ENCODE data around the gene MRPS7. TPM values are rescaled to one million over a fixed set of nuclear protein-coding genes. Genes with fewer than 3 reads are reported as not detected.

MRPS7 gene
- total and polyA plus RNA-seq, 10 of the 15 experiments (the other 5 are each of a cell fraction or from before 2014, with no cell fraction given), result 88.4 to 217 (median 109) TPM

DNA sequence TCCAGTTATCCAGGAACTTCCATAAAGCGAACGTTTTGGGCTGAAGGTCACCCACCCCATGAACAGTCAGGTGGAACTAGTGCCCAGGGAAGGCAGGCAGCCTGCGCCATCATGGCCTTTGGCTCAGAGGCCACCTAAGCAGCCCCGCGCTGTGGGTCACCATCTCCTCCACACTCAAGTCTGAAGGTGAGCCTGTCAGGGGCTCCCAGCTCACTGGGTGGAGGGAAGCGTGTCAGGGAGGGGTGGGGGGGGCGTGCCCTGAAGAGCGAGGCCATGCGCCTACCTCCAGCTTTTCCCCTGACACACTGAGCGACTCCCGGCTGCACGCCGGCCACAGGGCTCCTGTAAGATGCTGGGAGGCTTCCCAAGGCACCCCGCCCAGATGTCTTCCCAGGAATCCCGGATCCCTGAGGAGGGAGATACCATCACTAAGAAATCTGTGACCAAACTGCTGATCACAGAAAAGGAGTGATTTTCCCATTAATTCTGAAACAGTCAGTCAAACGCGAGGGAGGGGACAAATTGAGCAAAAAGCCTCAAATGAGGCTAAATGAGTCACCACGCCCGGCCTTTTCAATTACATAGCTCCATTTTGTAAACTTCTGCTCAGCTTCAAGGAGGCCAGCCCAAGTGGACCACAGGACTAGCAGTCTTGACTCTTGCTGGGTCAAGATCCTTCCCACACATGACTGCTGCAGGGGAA is 54.0 kb downstream of the MRPS7 start (continued):
- TF ChIP-seq RBBP5 (conservative IDR thresholded peaks at IDR 0.05) (no peak), ATF7 (IDR thresholded peaks at IDR 0.05; ENCODE audit: low read depth) (peak; percentile 51; the same call in 1 of the 2 replicates), EED (IDR thresholded peaks at IDR 0.05; ENCODE audit: low read depth) (peak; percentile 75; the same call in 1 of the 2 replicates), MYC (IDR thresholded peaks at IDR 0.05; ENCODE audit: insufficient read depth, insufficient read length, insufficient replicate concordance, low read length, severe bottlenecking) (no peak), RFX5 (IDR thresholded peaks at IDR 0.05; ENCODE audit: low read depth, low read length) (no peak), POLR2A (IDR thresholded peaks at IDR 0.05; ENCODE audit: low read depth, low read length) (peak; percentile 52), RCOR1 (conservative IDR thresholded peaks at IDR 0.05; ENCODE audit: low read depth, low read length) (no peak), LARP7 (IDR thresholded peaks at IDR 0.05) (no peak), ZNF274 (IDR thresholded peaks at IDR 0.05; ENCODE audit: insufficient read depth, insufficient read length) (no peak), TCF12 (IDR thresholded peaks at IDR 0.05; ENCODE audit: low read depth, low read length) (no peak), MEF2A (IDR thresholded peaks at IDR 0.05; ENCODE audit: insufficient read depth, low read depth, low read length) (0 out of 2 replicates have a peak, but pooled peaks have one; percentile 48), CREM (IDR thresholded peaks at IDR 0.05; ENCODE audit: low read depth) (peak; percentile 34; the same call in 1 of the 2 replicates), SUPT20H (IDR thresholded peaks at IDR 0.05; ENCODE audit: borderline replicate concordance, control insufficient read depth, low read depth, low read length) (no peak), YY1 (IDR thresholded peaks at IDR 0.05; ENCODE audit: low read depth, low read length) (peak; percentile 76), ASH2L (IDR thresholded peaks at IDR 0.05; ENCODE audit: borderline replicate concordance, low read depth) (no peak)
- TF ChIP-seq, protein P1, sequence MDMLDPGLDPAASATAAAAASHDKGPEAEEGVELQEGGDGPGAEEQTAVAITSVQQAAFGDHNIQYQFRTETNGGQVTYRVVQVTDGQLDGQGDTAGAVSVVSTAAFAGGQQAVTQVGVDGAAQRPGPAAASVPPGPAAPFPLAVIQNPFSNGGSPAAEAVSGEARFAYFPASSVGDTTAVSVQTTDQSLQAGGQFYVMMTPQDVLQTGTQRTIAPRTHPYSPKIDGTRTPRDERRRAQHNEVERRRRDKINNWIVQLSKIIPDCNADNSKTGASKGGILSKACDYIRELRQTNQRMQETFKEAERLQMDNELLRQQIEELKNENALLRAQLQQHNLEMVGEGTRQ (IDR thresholded peaks at IDR 0.05; ENCODE audit: borderline replicate concordance, low read depth, low read length), result no peak
- TF ChIP-seq, protein P2, sequence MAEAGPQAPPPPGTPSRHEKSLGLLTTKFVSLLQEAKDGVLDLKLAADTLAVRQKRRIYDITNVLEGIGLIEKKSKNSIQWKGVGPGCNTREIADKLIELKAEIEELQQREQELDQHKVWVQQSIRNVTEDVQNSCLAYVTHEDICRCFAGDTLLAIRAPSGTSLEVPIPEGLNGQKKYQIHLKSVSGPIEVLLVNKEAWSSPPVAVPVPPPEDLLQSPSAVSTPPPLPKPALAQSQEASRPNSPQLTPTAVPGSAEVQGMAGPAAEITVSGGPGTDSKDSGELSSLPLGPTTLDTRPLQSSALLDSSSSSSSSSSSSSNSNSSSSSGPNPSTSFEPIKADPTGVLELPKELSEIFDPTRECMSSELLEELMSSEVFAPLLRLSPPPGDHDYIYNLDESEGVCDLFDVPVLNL (IDR thresholded peaks at IDR 0.05; ENCODE audit: low read depth, low read length), result no peak
- TF ChIP-seq, protein P3, sequence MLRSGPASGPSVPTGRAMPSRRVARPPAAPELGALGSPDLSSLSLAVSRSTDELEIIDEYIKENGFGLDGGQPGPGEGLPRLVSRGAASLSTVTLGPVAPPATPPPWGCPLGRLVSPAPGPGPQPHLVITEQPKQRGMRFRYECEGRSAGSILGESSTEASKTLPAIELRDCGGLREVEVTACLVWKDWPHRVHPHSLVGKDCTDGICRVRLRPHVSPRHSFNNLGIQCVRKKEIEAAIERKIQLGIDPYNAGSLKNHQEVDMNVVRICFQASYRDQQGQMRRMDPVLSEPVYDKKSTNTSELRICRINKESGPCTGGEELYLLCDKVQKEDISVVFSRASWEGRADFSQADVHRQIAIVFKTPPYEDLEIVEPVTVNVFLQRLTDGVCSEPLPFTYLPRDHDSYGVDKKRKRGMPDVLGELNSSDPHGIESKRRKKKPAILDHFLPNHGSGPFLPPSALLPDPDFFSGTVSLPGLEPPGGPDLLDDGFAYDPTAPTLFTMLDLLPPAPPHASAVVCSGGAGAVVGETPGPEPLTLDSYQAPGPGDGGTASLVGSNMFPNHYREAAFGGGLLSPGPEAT (IDR thresholded peaks at IDR 0.05; ENCODE audit: low read depth), result peak; percentile 26; the same call in 1 of the 2 replicates
- TF ChIP-seq, protein P4, sequence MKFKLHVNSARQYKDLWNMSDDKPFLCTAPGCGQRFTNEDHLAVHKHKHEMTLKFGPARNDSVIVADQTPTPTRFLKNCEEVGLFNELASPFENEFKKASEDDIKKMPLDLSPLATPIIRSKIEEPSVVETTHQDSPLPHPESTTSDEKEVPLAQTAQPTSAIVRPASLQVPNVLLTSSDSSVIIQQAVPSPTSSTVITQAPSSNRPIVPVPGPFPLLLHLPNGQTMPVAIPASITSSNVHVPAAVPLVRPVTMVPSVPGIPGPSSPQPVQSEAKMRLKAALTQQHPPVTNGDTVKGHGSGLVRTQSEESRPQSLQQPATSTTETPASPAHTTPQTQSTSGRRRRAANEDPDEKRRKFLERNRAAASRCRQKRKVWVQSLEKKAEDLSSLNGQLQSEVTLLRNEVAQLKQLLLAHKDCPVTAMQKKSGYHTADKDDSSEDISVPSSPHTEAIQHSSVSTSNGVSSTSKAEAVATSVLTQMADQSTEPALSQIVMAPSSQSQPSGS (IDR thresholded peaks at IDR 0.05; ENCODE audit: low read length), result peak; percentile 56
- TF ChIP-seq, protein P5, sequence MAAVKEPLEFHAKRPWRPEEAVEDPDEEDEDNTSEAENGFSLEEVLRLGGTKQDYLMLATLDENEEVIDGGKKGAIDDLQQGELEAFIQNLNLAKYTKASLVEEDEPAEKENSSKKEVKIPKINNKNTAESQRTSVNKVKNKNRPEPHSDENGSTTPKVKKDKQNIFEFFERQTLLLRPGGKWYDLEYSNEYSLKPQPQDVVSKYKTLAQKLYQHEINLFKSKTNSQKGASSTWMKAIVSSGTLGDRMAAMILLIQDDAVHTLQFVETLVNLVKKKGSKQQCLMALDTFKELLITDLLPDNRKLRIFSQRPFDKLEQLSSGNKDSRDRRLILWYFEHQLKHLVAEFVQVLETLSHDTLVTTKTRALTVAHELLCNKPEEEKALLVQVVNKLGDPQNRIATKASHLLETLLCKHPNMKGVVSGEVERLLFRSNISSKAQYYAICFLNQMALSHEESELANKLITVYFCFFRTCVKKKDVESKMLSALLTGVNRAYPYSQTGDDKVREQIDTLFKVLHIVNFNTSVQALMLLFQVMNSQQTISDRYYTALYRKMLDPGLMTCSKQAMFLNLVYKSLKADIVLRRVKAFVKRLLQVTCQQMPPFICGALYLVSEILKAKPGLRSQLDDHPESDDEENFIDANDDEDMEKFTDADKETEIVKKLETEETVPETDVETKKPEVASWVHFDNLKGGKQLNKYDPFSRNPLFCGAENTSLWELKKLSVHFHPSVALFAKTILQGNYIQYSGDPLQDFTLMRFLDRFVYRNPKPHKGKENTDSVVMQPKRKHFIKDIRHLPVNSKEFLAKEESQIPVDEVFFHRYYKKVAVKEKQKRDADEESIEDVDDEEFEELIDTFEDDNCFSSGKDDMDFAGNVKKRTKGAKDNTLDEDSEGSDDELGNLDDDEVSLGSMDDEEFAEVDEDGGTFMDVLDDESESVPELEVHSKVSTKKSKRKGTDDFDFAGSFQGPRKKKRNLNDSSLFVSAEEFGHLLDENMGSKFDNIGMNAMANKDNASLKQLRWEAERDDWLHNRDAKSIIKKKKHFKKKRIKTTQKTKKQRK (IDR thresholded peaks at IDR 0.05; ENCODE audit: low read depth, low read length), result no peak
- TF ChIP-seq, protein P6, sequence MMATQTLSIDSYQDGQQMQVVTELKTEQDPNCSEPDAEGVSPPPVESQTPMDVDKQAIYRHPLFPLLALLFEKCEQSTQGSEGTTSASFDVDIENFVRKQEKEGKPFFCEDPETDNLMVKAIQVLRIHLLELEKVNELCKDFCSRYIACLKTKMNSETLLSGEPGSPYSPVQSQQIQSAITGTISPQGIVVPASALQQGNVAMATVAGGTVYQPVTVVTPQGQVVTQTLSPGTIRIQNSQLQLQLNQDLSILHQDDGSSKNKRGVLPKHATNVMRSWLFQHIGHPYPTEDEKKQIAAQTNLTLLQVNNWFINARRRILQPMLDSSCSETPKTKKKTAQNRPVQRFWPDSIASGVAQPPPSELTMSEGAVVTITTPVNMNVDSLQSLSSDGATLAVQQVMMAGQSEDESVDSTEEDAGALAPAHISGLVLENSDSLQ (IDR thresholded peaks at IDR 0.05), result peak; percentile 91
